Heart right ventricle (tissue), 16 donors: ENCODE results near the gene PRTFDC1. TPM values are rescaled to one million over a fixed set of nuclear protein-coding genes. Genes with fewer than 3 reads are reported as not detected.
A peak's percentile ranks its signal among the peaks of the same experiment; 100 is the strongest.

Experiments
- ATAC-seq, 8 donors: fragments of 200-7000 bp; cut with Tn5 transposase; one replicate each; pipeline ENCODE4 v1.9.1; 2020; ENCODE audit warnings: mild to moderate bottlenecking in 8 of 8, moderate library complexity in 8 of 8, moderate number of reproducible peaks in 1 of 8
- DNase-seq, 2 donors: peaks; one replicate each; pipeline ENCODE4 v3.0.0-alpha.2; 2020
- H3K27ac ChIP-seq, 10 donors: fragments of 200-600 bp; sonication (generic) in 2 of 10; one replicate each; pipeline versions ENCODE4 v1.5.0 to v1.8.0; 2020 to 2022; ENCODE audit warnings: mild to moderate bottlenecking in 3 of 10
- H3K27me3 ChIP-seq, 7 donors: fragments of 200-600 bp; one replicate each; pipeline ENCODE4 v1.8.0; 2021 to 2022; ENCODE audit warnings: mild to moderate bottlenecking in 2 of 7
- H3K36me3 ChIP-seq, 9 donors: fragments of 200-600 bp; sonication (generic) in 1 of 9; one replicate each; pipeline versions ENCODE4 v1.5.0 to v1.8.0; 2020 to 2022; ENCODE audit warnings: mild to moderate bottlenecking in 2 of 9
- H3K4me1 ChIP-seq, 9 donors: fragments of 200-600 bp; sonication (generic) in 1 of 9; one replicate each; pipeline versions ENCODE4 v1.5.0 to v1.8.0; 2020 to 2022; ENCODE audit warnings: mild to moderate bottlenecking in 4 of 9
- H3K4me3 ChIP-seq, 10 donors: fragments of 200-600 bp; sonication (generic) in 2 of 10; one replicate each; pipeline versions ENCODE4 v1.5.0 to v1.8.0; 2020 to 2022; ENCODE audit warnings: mild to moderate bottlenecking in 7 of 10, moderate library complexity in 2 of 10
- H3K9me3 ChIP-seq, 11 donors: fragments of 200-600 bp in 10 of 11; sonication (generic) in 2 of 11; one replicate each; pipeline versions ENCODE4 v1.5.0 to v1.8.0; 2013 to 2022; ENCODE audit warnings: mild to moderate bottlenecking in 2 of 11, control low read depth in 1 of 11, moderate library complexity in 1 of 11
- CTCF ChIP-seq, 9 donors: fragments of 200-600 bp; sonication (generic) in 2 of 9; IDR thresholded peaks; one replicate each; pipeline versions ENCODE4 v1.5.0 to v1.8.0; 2021 to 2022; ENCODE audit warnings: antibody characterized with exemption in 9 of 9, mild to moderate bottlenecking in 5 of 9, moderate library complexity in 1 of 9
- WGBS, 2 donors: extraction: QIAGEN DNeasy Blood & Tissue Kit; methylation state at CpG; one replicate each; pipeline ENCODE4 v1.1.7; 2013; ENCODE audit warnings: inconsistent platforms in 1 of 2; 5-methylcytosine and 5-hydroxymethylcytosine counted together
- intact Hi-C, 10 donors: fragments of 100-400 bp; cut with DNase I; formaldehyde crosslinking; loops; one replicate each; pipeline versions ENCODE4 v1.11.1 to v1.14.2; 2022
- polyA plus RNA-seq, 2 donors: library from polyadenylated mRNA; stranded (reverse); fragments of 200-250 nt; gene quantifications; one replicate each; pipeline ENCODE4 v1.2.3, GENCODE V29; 2013
- total RNA-seq, 10 donors: library from RNA; stranded (reverse); fragmentation: NEBNext Ultra II Directional in 3 of 10; extraction: Animal tissue kit (Norgen Biotek cat#: 25700) in 3 of 10; gene quantifications; one replicate each; pipeline versions ENCODE4 v1.2.1 to v1.2.4, GENCODE V29; 2021 to 2023
- donor health status: Arrhythmogenic right ventricular cardiomyopathy.
- donor health status: ischemic (EF 13 %, LVEDD 7.1; RV severe dilation, severe dysfunction).
- donor health status: healthy with polysubstance abuse.
- donor health status: DM: no; HTN: yes; CAD: no.
- donor health status: DM: no; HTN: no; CAD: no.
- donor health status: ischemic (EF 25% LVEDD 6.9; RV normal size, moderate dysfunction).
- donor health status: ischemic (EF 25% LVEDD 5.7; RV mildly dilated, moderate dysfunction).
- donor health status: healthy.
- donor health status: DM: yes; HTN: yes; CAD: no.
- donor health status: Ischemic cardiomyopathy.
- donor health status: ischemic (EF 35%, LVEDD 5.7; RV mildly dilated, moderate dysfunction).
- donor health status: nonischemic (EF 11% LVEDD 7.7; RV severe dilation, severe dysfunction).
- donor health status: DM: yes; HTN: yes; CAD: no.
- donor health status: PGD.
- donor health status: ischemic (EF 29% LVEDD 5.4; RV normal size, mild dysfunction).
- donor health status: nonischemic (EF 23%, LVEDD 6.1; RV moderate dilation, normal function).

The PRTFDC1 gene
- total and polyA plus RNA-seq, 12 donors: 2.5 to 11.4 (median 5.0) TPM

DNA sequence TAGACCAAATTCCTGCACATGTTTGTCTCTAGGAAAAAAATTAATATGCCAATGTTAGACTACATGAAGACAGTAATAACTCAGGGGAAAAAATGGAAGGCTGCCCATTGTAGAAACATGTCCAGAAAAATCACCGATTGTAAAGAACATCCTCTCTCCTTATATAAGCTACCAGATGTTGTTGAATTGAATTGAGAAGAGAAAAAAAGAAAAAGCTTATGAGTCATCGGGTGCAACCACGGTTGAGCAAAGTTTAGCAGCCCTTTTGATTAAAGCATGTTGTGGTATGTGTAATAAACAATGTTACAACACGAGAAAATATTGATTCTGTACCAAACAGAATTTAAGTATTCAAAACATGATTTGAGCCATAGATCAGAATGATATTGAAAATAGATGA lies 126.4 kb downstream of the PRTFDC1 start:
- ATAC-seq (peak in 4 of 8 donors; percentile 37 to 74 (median 53)), DNase-seq (no peak)
- Histone ChIP-seq H3K27me3 (no peaks in the 10 kb centered on the region), H3K27ac (peak overlapping the region in 2 of 10 donors; percentile 16 to 29), H3K36me3 (no peaks in the 10 kb centered on the region), H3K4me3 (peak overlapping the region in 1 of 10 donors; percentile 3), H3K9me3 (no peaks in the 10 kb centered on the region), H3K4me1 (peaks cover 0 to 14% (median 7%) of the 10 kb centered on the region in 9 donors)
- intact Hi-C loops: no loop called here
- WGBS, 2 donors: 31 to 49% methylated on average over 4 of the region's 4 CpGs
- no peak for TF ChIP-seq CTCF (IDR thresholded peaks at IDR 0.05)

GRCh38 chr10:24825551-24825950 lies 126.9 kb downstream of the PRTFDC1 start:
- H3K36me3 ChIP-seq: no peaks in the 10 kb centered on the region
- no peaks in the 10 kb centered on the region for H3K9me3 ChIP-seq
- DNase-seq: no peak
- intact Hi-C loops: no loop called here
- no peak for TF ChIP-seq CTCF (IDR thresholded peaks at IDR 0.05)
- H3K4me1 ChIP-seq: peaks cover 0 to 14% (median 7%) of the 10 kb centered on the region in 9 donors
- H3K4me3 ChIP-seq: no peak overlapping the region
- peak overlapping the region in 2 of 10 donors; percentile 16 to 29 for H3K27ac ChIP-seq
- WGBS, 2 donors: 2 to 9% methylated on average over 1 of the region's 1 CpG
- no peaks in the 10 kb centered on the region for H3K27me3 ChIP-seq
- no peak for ATAC-seq

DNA sequence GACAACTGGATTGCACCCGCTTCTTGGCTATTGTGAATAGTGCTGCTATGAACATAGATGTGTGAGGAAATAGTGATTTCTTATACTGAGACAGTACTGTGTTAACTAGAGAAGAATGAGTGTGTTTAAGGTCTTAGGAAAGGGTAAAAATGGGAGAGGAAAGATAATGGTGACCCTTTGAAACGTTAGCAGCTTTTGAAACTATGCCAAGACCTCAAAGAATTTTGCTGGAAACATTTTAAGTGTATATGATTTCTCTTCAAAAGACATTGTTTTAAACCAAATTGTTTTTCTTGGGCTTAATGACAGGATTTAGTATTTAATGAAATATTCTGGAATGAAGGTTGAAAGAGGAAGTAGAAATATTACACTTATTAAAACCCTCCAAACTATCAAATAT lies 127.9 kb downstream of the PRTFDC1 start:
- ATAC-seq (no peak), DNase-seq (no peak)
- Histone ChIP-seq H3K4me3 (no peak overlapping the region), H3K27ac (no peak overlapping the region), H3K27me3 (no peaks in the 10 kb centered on the region), H3K4me1 (peaks cover 0 to 14% (median 7%) of the 10 kb centered on the region in 9 donors), H3K36me3 (no peaks in the 10 kb centered on the region), H3K9me3 (no peaks in the 10 kb centered on the region)
- intact Hi-C loops: no loop called here
- 53 to 54% methylated on average over 2 of the region's 2 CpGs for WGBS, 2 donors
- TF ChIP-seq CTCF (IDR thresholded peaks at IDR 0.05): no peak

GRCh38 chr10:24824124-24824523 lies 128.3 kb downstream of the PRTFDC1 start:
- H3K4me3 ChIP-seq: no peak overlapping the region
- H3K9me3 ChIP-seq: no peaks in the 10 kb centered on the region
- no peaks in the 10 kb centered on the region for H3K36me3 ChIP-seq
- TF ChIP-seq CTCF (IDR thresholded peaks at IDR 0.05): no peak
- intact Hi-C loops: no loop called here
- peaks cover 0 to 14% (median 7%) of the 10 kb centered on the region in 9 donors for H3K4me1 ChIP-seq
- H3K27ac ChIP-seq: no peak overlapping the region
- ATAC-seq: no peak
- DNase-seq: no peak
- H3K27me3 ChIP-seq: no peaks in the 10 kb centered on the region
